Heart left ventricle (tissue), 16 donors: ENCODE results near the gene WDR70. TPM values are rescaled to one million over a fixed set of nuclear protein-coding genes. Genes with fewer than 3 reads are reported as not detected.

Experiments used
- ATAC-seq, 4 donors: fragments of 200-7000 bp; cut with Tn5 transposase; one replicate each; pipeline ENCODE4 v1.9.1; 2020 to 2022; ENCODE audit warnings: moderate library complexity in 4 of 4, mild to moderate bottlenecking in 3 of 4, moderate number of reproducible peaks in 1 of 4
- DNase-seq, 5 donors: peaks; one replicate each; pipeline ENCODE4 v3.0.0-alpha.2; 2020
- H3K27ac ChIP-seq, 12 donors: fragments of 200-600 bp; sonication (generic) in 4 of 12; one replicate each; pipeline versions ENCODE4 v1.5.0 to v1.8.0; 2016 to 2022; ENCODE audit warnings: mild to moderate bottlenecking in 2 of 12
- H3K27me3 ChIP-seq, 9 donors: fragments of 200-600 bp; sonication (generic) in 2 of 9; one replicate each; pipeline versions ENCODE4 v1.5.1 to v1.8.0; 2016 to 2022; ENCODE audit warnings: mild to moderate bottlenecking in 3 of 9
- H3K36me3 ChIP-seq, 9 donors: fragments of 200-600 bp; sonication (generic) in 2 of 9; one replicate each; pipeline versions ENCODE4 v1.5.0 to v1.8.0; 2018 to 2022; ENCODE audit warnings: mild to moderate bottlenecking in 2 of 9
- H3K4me1 ChIP-seq, 12 donors: fragments of 200-600 bp; sonication (generic) in 4 of 12; one replicate each; pipeline versions ENCODE4 v1.5.0 to v1.8.0; 2016 to 2022; ENCODE audit warnings: mild to moderate bottlenecking in 3 of 12
- H3K4me3 ChIP-seq, 12 donors: fragments of 200-600 bp; sonication (generic) in 4 of 12; one replicate each; pipeline versions ENCODE4 v1.5.0 to v1.8.0; 2017 to 2022; ENCODE audit warnings: mild to moderate bottlenecking in 9 of 12, moderate library complexity in 4 of 12
- H3K9me3 ChIP-seq, 12 donors: fragments of 200-600 bp; sonication (generic) in 4 of 12; one replicate each; pipeline versions ENCODE4 v1.5.0 to v1.8.0; 2016 to 2022; ENCODE audit warnings: mild to moderate bottlenecking in 1 of 12
- POLR2A ChIP-seq, 2 donors: fragments of 450-650 bp; IDR thresholded peaks; one replicate each; pipeline ENCODE4 v1.6.1; 2017; ENCODE audit warnings: antibody characterized with exemption in 2 of 2, mild to moderate bottlenecking in 2 of 2, moderate library complexity in 2 of 2
- WGBS, 4 donors: extraction: QIAGEN DNeasy Blood & Tissue Kit in 2 of 4; methylation state at CpG; one replicate each; pipeline versions ENCODE4 v1.1.5 to v1.1.7; 2013 to 2018; 5-methylcytosine and 5-hydroxymethylcytosine counted together
- intact Hi-C, 10 donors: fragments of 100-400 bp; cut with DNase I; formaldehyde crosslinking; loops; one replicate each; pipeline versions ENCODE4 v1.11.1 to v1.14.2; 2022
- polyA plus RNA-seq, 2 donors: library from polyadenylated mRNA; stranded (reverse); fragments of 200-250 nt; gene quantifications; one replicate each; pipeline ENCODE4 v1.2.3, GENCODE V29; 2013
- total RNA-seq, 9 donors: library from RNA; depleted of rRNA in 2 of 9; stranded (reverse); fragments of >200 nt in 2 of 9; fragmentation: NEBNext Ultra II Directional in 3 of 9; extraction: Animal tissue kit (Norgen Biotek cat#: 25700) in 3 of 9; gene quantifications; one replicate each; pipeline versions ENCODE4 v1.1.0 to v1.2.4, GENCODE V29; 2016 to 2023
- TF ChIP-seq, protein P1 (sequence below), 12 donors: fragments of 200-600 bp; sonication (generic) in 4 of 12; IDR thresholded peaks; one replicate each; pipeline versions ENCODE4 v1.5.0 to v1.8.0; 2018 to 2022; ENCODE audit warnings: antibody characterized with exemption in 12 of 12, mild to moderate bottlenecking in 5 of 12
- donor health status: ischemic (EF 13 %, LVEDD 7.1; RV severe dilation, severe dysfunction).
- donor health status: healthy with polysubstance abuse.
- donor health status: DM: no; HTN: yes; CAD: no.
- donor health status: DM: no; HTN: no; CAD: no.
- donor health status: ischemic (EF 25% LVEDD 6.9; RV normal size, moderate dysfunction).
- donor health status: ischemic (EF 25% LVEDD 5.7; RV mildly dilated, moderate dysfunction).
- donor health status: healthy.
- donor health status: DM: yes; HTN: yes; CAD: no.
- donor health status: ischemic (EF 35%, LVEDD 5.7; RV mildly dilated, moderate dysfunction).
- donor health status: nonischemic (EF 11% LVEDD 7.7; RV severe dilation, severe dysfunction).
- donor health status: DM: yes; HTN: yes; CAD: no.
- donor health status: PGD.
- donor health status: ischemic (EF 29% LVEDD 5.4; RV normal size, mild dysfunction).
- donor health status: nonischemic (EF 23%, LVEDD 6.1; RV moderate dilation, normal function).

The WDR70 gene
- total and polyA plus RNA-seq, 11 donors: 6.0 to 31.3 (median 13.6) TPM

DNA sequence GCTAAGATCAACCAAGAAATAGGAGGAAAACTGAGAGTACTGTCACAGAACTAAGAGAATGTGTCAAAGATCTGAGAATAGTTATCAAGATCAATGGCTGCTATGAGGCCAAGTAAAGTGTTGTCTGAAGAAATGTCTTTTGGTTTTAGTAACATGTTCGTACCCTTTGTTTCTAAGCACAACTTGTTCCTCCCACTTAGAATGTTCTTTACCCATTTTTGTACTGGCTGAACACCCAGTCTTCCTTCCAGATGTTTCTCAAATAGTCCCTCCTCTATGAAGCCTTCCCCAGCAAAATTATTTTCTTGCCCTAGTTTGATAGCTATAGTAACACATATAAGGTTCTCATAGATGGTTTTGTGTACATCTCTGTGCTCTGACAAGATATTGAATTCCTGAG, 191.5 kb downstream of the WDR70 start:
- Histone ChIP-seq H3K9me3 (no peaks in the 10 kb centered on the region), H3K27me3 (no peaks in the 10 kb centered on the region), H3K4me3 (no peak overlapping the region), H3K36me3 (no peaks in the 10 kb centered on the region), H3K27ac (no peak overlapping the region), H3K4me1 (no peaks in the 10 kb centered on the region)
- TF ChIP-seq POLR2A (IDR thresholded peaks at IDR 0.05): no peak
- TF ChIP-seq, protein P1, sequence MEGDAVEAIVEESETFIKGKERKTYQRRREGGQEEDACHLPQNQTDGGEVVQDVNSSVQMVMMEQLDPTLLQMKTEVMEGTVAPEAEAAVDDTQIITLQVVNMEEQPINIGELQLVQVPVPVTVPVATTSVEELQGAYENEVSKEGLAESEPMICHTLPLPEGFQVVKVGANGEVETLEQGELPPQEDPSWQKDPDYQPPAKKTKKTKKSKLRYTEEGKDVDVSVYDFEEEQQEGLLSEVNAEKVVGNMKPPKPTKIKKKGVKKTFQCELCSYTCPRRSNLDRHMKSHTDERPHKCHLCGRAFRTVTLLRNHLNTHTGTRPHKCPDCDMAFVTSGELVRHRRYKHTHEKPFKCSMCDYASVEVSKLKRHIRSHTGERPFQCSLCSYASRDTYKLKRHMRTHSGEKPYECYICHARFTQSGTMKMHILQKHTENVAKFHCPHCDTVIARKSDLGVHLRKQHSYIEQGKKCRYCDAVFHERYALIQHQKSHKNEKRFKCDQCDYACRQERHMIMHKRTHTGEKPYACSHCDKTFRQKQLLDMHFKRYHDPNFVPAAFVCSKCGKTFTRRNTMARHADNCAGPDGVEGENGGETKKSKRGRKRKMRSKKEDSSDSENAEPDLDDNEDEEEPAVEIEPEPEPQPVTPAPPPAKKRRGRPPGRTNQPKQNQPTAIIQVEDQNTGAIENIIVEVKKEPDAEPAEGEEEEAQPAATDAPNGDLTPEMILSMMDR (IDR thresholded peaks at IDR 0.05): no peak
- intact Hi-C loops: no loop called here
- ATAC-seq: no peak
- DNase-seq: no peak
- 90 to 98% (median 93%) methylated on average over 1 of the region's 1 CpG for WGBS, 4 donors

DNA sequence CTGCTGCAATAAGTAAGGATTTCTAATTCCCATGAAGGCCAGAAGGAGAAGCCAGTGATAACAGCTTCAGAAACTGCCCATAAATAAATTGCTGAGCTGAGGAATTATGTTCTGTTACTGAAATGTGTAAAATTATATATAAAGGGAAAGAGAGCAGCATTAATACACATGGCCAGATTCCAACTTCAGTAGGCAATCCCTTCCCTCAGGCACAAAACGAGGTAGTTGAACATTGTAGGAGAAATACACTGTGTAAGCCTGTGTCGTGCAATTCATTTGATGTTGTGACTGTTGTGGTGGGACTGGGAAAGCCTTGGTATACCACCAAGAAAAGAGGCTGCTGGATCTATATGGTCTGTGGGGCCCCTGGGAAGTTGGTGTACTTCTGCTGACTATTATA, 192.9 kb downstream of the WDR70 start:
- WGBS, 4 donors: 88 to 94% (median 91%) methylated on average over 2 of the region's 2 CpGs
- no peak overlapping the region for H3K27ac ChIP-seq

DNA sequence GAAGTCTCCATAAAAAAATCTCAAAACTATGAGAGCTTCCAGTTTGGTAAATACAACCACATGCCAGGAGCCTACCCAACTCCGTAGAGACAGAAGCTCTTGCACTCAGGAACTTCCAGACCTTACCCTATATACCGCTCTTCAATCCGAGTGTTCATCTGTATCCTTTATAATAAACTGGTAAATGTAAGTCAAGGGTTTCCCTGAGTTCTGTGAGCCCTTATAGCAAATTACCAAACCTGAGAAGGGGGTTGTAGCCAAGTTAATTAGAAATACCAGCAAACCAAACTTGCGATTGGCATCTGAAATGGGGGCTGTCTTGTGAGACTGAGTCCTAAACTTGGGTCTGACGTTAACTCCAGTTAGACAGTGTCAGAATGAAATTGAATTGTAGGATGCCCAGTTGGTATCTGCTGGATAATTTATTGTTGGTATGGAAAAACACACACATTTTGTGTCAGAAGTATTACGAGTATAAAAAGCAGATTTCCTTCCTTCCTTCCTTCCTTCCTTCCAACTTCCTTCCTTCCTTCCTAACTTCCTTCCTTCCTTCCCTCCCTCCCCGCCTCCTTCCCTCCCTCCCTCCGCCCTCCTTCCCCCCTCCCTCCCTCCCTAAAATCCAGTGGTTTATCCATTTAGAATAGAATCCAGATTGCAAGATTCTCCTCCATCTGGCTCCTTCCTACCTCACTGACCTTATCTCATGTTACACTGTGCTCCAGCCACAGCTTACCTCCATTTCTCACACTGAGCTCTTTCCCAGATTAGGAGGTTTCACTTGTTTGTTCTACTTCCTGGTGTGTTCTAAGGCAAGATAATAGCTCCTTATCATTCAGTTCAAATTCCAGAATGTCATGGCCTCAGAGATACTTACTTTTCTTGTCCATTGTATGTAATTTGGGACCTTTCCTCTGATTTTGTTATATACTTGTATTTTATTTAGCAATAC, 196.7 kb downstream of the WDR70 start:
- H3K4me1 ChIP-seq: no peaks in the 10 kb centered on the region
- ATAC-seq (no peak), DNase-seq (no peak)
- no peaks in the 10 kb centered on the region for H3K27me3 ChIP-seq
- H3K4me3 ChIP-seq: no peak overlapping the region
- no peaks in the 10 kb centered on the region for H3K9me3 ChIP-seq
- intact Hi-C loops: no loop called here
- no peak overlapping the region for H3K27ac ChIP-seq
- TF ChIP-seq, protein P1 (IDR thresholded peaks at IDR 0.05): no peak
- TF ChIP-seq POLR2A (IDR thresholded peaks at IDR 0.05): no peak
- WGBS, 4 donors: 88 to 93% (median 90%) methylated on average over 8 of the region's 8 CpGs
- H3K36me3 ChIP-seq: no peaks in the 10 kb centered on the region

More for the DNA sequence above, 192.9 kb downstream of the WDR70 start:
- H3K36me3 ChIP-seq: no peaks in the 10 kb centered on the region
- intact Hi-C loops: no loop called here
- DNase-seq (no peak), ATAC-seq (no peak)
- H3K9me3 ChIP-seq: no peaks in the 10 kb centered on the region
- H3K27me3 ChIP-seq: no peaks in the 10 kb centered on the region
- no peak for TF ChIP-seq POLR2A (IDR thresholded peaks at IDR 0.05)
- TF ChIP-seq, protein P1 (IDR thresholded peaks at IDR 0.05): no peak
- no peak overlapping the region for H3K4me3 ChIP-seq
- H3K4me1 ChIP-seq: no peaks in the 10 kb centered on the region

DNA sequence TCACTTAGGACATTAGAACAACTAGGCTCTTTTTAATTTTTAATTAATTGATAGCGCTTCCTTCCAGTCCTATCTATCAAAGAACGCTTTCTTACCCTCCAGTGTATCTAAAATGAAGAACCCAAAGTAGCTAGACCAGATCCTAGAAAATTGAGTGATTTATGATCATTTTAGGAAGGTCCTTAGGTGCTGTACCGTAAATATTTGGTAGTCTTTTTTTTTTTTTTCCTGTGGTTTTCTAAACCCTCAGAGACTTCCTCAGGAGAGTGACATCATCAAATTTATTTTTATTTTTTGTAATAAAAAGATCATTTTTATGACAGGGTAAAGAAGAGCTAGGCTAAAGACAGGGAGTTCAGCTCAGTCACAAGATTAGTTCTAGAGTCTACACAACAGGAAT, 197.4 kb downstream of the WDR70 start:
- ATAC-seq (no peak), DNase-seq (no peak)
- intact Hi-C loops: no loop called here
- Histone ChIP-seq H3K27me3 (no peaks in the 10 kb centered on the region), H3K36me3 (no peaks in the 10 kb centered on the region), H3K4me3 (no peak overlapping the region), H3K9me3 (no peaks in the 10 kb centered on the region), H3K4me1 (no peaks in the 10 kb centered on the region), H3K27ac (no peak overlapping the region)
- 90 to 93% (median 92%) methylated on average over 3 of the region's 3 CpGs for WGBS, 4 donors
- TF ChIP-seq, protein P1 (IDR thresholded peaks at IDR 0.05): no peak
- no peak for TF ChIP-seq POLR2A (IDR thresholded peaks at IDR 0.05)
